Ureter (tissue), 1 donor: ENCODE measurements around the gene TNS3. TPM values are rescaled to one million over a fixed set of nuclear protein-coding genes. Genes with fewer than 3 reads are reported as not detected.
"Not testable (repeated sequence)": the region's sequence is repeated elsewhere in the genome, so short reads cannot be mapped to it uniquely, and the experiment has no call there.

ENCODE experiments used
- DNase-seq: peaks from one replicate; pipeline ENCODE4 v3.0.0-alpha.2; 2020; ENCODE audit warnings: low spot score
- total RNA-seq: library from RNA; stranded (reverse); gene quantifications from one replicate; pipeline ENCODE4 v1.2.4, GENCODE V29; 2023
- donor health status: DM: yes; HTN: yes; CAD: no.

The TNS3 gene
- total RNA-seq, 1 donor from 2014 or later, result 48.7 TPM

DNA sequence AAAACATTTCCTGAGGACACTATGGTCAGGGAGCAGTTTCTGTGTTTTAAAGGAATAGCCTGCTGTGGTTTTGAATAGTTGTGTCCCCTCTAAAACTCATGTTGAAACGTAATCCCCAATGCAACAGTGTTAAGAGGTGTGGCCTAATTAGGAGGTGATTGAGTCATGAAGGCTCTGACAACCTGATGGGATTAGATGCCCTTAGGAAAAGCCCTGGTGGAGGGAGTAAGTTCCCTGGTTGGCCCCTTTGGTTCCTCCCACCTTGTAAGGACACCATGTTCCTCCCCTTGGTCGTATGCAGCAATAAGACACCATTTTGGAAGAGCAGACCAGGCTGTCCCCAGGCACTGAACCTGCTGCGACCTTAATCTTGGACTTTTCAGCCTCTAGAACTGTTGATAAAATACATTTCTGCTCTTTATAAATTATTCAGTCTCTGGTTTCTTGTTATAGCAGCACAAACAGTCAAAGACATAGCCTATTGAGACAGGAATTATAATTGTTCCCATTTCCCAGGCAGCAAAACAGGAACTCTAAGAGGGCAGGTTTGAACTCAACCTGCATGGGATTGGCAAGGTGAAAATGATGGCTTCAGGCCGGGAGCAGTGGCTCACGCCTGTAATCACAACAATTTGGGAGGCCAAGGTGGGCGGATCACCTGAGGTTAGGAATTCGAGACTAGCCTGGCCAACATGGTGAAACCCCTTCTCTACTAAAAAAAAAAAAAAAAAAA lies 20.5 kb upstream of the TNS3 start:
- DNase-seq, result no peak

DNA sequence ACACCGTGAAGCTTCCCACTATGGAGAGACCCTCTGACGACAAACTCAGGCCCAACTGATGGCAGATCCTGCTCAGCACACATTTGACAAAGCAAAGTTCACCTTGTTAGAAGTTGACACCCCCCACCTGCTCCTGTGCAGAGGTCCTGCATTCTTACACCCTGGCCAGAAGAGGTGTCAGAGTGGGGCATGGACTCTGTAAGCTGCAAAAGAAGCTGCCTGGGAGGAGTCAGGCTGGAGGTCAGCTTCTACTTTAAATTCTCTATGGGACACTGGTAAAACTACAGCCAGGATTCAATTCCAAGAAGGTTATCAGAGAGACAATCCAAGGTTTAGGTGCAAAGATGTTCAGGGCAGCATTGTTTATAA lies 20.0 kb upstream of the TNS3 start:
- DNase-seq, result no peak

DNA sequence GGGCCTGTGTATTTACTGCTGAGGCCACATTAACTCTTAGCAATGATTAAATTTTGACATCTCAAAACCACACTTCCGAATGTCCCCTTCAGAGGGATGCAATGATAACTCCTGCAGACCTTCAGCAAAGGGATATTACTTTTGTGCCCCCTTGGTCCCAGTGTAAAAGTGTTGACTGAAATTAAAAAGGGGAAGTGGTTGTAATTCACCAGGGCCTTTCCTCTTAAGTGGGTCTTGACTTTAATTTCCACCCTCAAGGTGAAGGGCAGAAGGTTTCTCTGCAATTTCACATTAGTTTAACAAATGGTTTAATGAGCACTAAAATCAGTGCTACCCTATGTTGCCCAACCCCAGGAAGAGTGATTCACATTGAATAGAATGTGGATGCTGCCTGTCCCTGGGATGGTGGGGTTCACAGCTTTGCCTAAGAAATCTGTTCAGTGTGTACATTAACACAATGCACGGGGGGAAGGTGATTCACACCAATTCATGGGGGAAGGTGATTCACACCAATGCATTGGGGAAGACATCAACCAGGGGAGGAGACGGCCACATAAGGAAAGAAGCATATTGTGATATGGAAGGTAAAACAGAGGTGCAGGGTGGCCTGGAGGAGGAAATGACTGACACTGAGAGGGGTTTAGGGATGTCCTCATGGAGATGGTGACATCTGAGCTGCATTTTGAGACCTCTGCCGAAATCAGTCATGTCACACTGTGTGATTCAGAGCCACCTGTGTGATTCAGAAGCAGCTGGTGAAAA lies 19.4 kb upstream of the TNS3 start:
- no peak for DNase-seq

DNA sequence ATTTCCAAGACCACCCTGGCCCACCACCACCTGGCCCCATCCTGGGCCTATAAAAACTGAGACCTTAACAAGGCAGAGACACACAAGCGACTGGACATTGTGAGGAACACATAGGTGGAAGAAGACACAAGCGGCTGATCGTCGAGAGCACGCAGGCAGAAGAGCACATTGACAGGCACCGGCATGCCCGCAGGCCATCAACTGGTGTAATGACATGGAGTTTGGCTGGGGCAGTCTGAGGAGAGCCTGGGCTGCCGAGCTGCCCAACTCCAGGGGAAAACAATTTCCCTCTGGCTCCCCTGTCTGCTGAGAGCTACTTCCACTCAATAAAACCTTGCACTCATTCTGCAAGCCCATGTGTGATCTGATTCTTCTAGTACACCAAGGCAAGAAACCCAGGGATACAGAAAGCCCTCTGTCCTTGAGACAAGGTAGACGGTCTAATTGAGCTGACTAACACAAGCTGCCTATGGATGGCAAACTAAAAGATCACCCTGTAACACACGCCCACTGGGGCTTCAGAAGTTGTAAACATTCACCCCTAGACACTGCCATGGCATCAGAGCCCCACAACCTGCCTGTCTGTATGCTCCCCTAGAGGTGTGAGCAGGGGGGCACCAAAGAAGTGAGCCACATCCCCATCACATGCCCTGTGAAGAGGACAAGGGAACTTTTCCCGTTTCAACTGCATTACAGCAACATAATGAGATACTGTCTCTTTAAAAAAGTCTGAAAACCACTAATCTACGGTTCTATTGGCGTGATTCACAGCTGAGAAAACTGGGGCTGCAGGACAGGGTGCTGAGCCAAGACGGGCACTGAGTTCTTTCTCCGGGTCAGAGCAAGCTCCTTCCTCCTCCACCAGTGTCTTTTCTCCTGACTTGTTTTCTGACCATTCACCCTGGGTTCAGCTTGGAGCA lies 18.5 kb upstream of the TNS3 start:
- no peak for DNase-seq

DNA sequence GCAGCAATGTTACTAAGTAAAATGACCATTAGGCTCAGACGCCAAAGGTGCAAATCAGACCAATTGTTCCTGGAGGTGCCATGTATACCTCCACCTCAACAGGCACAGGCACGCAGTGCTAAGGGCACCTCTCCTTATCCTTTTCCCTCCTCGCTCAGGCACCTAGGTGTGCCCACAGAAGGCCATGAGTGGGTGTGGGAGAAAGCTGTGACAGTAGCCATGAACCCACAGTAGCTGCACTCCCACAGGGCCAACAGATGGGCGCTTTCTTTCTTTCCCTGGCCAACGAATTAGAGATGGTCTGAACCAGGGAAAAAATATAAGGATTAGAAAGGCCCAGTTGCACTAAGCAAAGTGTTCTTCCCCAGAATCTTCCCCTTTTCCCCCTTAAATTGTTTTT lies 15.5 kb upstream of the TNS3 start:
- DNase-seq, result no peak

DNA sequence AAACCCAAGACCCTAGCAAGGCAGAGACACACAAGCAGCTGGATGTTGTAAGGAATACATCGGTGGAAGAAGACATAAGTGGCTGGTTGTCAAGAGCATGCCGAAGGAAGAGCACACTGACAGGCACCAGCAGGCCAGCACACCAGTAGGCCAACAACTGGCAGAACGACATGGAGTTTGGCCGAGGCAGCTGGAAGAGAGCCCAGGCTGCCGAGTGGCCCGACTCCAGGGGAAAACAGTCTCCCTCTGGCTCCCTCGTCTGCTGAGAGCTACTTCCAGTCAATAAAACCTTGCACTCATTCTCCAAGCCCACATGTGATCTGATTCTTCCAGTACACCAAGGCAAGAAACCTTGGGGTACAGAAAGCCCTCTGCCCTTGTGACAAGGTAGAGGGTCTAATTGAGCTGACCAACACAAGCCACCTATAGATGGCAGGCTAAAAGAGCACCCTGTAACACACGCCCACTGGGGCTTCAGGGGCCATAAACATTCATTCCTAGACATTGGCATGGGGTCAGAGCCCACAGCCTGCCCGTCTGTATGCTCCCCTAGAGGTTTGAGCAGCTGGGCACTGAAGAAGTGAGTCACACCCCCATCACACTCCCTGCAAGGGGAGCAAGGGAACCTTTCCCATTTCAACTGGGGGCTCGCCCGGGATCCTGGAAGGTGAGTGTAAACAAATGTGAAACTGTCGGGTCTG lies 14.7 kb upstream of the TNS3 start:
- no peak for DNase-seq

DNA sequence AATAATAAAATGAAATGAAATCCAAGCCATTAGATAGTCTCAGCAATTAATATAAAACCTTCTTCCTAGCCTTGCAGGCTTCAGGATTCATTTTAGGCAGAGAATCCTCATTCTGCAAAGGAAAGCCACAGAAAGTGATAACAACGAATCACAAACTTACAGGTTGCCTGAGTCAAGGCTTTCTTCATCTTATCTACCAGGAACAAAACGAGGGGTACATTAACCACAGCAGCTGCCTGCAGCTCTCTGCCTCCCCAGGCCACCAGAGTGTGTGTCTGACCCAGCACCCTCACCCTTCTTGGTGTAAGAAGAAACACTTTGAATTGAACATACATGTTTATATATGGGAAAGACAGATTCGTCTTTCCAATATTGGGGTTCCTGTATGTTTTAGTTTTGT lies 12.5 kb upstream of the TNS3 start:
- no peak for DNase-seq

DNA sequence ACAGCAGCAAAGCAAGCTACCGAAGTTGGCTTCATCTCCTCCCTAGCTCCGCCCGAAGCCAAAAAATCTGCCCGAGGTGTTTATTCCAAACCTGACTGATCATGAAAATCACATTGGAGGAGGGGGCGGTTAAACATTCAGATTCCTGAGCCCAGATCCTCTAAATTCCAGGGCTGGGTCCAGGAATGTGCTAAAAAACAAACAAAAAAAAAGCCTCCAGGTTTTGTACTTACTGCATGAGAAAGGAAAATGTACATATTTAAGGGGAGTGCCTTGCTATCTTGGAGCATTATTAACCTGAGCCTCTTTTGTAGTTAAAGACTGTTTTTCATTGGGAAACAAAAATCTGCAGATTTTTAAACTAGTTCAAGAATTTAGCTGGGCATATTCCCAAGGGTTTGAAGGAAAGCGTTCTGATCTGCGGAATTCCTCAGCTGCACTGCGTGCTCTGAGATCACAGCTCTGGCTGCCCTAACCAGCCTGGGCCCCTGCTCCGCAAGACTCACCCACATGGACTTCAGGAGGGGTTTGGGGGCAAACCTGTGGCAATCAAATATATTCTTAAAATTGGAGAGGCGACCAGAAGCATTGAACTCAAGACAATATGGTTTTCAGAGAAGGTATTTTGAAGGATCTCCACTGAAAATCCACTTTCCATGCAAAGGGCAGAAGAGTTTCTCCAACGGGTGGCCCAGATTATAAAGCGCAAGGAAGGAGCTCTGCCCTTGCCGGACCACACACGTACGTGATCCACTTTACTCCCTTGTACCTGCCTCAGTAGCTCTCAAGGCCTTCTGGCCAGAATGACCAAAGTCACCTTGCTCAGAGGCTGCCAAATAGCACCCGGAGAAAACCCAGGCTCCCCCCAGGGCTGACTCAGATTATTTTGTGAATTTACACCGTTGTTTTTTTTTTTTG lies 10.0 kb upstream of the TNS3 start:
- no peak for DNase-seq

DNA sequence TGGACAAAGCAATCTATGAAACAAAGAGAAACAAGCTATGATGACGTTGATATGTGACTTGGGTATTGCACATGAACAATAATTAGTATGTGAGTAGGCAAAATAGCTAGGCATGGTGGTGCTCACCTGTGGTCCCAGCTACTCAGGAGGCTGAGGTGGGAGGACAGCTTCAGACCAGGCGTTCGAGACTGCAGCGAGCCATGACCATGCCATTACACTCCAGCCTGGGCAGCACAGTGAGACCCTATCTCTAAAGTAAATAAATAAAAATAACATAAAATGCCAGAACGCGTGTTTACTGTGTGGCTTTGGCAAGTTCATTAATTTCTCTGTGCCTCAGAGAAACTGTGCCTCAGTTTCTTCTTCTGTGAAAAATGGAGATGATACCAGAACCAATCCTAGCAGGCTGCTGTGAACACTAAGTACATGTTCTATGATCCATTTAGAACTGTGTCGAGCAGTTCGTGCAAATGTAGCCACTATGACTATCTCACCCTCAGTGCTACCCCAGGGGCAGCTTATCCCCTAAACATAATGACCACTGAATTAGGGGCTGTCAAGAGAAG lies 9.3 kb upstream of the TNS3 start:
- no peak for DNase-seq

DNA sequence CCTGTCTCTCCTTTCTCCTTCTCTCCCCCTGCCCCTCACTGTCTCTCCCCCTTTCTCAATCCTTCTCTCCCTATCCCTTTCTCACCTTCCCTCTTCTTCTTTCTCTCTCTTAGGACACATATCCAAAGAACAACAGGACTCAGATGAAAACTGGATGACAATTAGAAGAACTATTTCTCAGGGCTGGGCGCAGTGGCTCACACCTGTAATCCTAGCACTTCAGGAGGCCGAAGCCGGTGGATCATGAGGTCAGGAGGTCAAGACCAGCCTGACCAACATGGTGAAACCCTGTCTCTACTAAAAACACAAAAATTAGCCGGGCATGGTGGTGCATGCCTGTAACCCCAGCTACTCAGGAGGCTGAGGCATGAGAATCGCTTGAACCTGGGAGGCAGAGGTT lies 8.3 kb upstream of the TNS3 start:
- not testable (repeated sequence) for DNase-seq

DNA sequence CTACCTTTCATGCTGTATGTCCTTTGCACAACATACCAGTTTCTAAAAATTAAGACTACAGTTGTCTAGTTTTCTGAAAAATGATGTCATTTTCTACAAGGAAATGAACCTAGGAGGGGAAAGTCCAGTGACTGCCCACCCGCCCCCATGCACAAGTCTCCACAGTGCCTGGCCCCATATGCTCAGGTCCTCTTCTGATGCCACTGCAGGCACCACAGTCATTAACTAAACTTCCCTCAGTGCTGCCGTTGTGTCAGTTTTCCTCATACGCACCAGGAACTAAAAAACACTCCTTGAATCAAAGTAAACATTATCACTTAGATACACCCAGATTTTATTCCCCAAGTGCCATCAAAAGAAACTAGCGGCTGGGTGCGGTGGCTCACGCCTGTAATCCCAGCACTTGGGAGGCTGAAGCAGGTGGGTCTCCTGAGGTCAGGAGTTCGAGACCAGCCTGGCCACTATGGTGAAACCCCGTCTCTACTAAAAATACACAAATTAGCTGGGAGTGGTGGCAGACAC lies 6.9 kb upstream of the TNS3 start:
- DNase-seq, result no peak

DNA sequence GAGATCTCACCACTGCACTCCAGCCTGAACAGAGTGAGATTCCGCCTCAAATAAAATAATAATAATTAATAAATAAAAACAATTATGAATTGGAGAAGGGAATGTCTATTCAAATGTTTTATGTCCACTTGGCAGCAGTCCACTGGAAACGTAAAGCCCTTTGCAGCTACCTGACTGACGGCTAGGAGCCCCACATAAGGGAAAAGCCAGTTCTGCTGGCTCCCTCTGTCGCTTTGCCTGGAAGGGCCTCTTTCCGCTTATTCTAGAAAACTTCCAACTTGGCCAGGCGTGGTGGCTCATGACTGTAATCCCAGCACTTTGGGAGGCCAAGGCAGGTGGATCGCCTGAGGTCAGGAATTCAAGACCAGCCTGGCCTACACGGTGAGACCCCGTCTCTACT lies 6.1 kb upstream of the TNS3 start:
- DNase-seq, result no peak

DNA sequence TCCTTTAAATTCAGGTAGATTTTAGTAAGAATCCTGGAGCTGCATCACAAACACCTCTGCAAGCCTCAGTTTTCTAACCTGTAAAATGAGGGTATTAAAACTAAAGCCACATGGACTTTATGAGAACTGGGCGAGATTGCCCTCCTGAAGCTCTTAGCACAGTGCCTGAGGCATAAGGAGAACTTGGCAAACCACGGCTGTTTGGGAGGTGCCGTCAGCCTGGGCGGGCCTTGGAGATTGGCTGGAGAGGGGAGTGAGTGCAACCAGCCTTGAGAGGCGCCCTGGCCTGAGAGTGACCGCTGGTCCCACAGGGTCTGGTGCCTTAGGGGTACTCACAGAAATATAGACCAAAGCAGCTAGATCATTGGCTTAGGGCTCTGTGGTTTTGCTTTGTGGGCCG lies 5.4 kb upstream of the TNS3 start:
- DNase-seq, result no peak

DNA sequence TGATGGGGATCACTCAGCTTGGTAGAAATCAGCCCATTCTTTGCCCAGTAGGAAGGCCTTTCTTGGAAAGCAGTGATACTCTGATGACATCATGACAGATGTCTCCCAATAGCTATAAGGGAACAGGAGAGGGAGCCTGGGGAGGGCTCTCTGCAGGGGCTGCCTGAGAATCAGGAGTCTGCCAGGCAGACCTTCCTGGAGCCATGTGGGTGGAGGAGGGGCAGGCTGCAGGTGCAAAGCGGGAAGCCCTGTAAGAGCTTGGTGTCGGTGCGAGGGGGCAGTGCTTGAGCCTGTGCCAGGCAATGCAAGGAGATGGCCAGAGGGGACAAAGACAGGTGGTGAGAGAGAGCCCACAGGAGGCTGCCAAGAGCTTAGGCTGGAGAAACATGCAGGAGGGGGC lies 5.0 kb upstream of the TNS3 start:
- DNase-seq, result no peak

DNA sequence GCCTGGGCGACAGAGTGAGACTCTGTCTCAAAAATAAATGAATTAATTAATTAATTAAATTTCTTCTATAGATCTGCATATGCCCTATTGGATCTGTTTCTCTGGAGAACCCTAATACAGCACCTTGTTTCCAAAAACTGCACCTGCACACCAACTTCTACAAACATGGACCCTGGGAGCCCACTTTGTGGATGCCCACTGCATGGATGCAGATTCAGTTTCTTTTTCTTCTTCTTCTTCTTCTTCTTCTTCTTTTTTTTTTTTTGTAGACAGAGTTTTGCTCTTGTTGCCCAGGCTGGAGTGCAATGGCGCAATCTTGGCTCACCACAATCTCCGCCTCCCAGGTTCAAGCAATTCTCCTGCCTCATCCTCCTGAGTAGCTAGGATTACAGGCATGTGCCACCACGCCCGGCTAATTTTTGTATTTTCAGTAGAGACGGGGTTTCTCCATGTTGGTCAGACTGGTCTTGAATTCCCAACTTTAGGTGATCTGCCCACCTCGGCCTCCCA lies 4.3 kb upstream of the TNS3 start:
- not testable (repeated sequence) for DNase-seq

DNA sequence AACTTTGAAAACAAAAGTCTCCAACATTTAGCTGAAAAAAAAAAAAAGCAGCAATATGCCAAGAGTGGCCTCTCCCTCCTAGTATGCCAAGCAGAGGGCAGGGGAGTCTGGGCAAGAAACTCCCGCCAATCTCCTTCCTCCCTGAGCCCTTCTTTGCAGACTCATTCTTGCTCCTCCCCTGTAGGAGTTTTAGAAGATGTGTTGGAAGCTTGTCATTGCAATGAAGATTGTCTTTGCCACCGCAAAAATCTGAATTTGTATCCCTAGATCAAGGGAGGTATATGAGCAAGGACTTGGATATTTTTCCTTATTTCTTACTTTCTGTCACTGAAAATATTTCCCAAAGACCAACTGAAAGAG lies 2.6 kb upstream of the TNS3 start:
- no peak for DNase-seq

DNA sequence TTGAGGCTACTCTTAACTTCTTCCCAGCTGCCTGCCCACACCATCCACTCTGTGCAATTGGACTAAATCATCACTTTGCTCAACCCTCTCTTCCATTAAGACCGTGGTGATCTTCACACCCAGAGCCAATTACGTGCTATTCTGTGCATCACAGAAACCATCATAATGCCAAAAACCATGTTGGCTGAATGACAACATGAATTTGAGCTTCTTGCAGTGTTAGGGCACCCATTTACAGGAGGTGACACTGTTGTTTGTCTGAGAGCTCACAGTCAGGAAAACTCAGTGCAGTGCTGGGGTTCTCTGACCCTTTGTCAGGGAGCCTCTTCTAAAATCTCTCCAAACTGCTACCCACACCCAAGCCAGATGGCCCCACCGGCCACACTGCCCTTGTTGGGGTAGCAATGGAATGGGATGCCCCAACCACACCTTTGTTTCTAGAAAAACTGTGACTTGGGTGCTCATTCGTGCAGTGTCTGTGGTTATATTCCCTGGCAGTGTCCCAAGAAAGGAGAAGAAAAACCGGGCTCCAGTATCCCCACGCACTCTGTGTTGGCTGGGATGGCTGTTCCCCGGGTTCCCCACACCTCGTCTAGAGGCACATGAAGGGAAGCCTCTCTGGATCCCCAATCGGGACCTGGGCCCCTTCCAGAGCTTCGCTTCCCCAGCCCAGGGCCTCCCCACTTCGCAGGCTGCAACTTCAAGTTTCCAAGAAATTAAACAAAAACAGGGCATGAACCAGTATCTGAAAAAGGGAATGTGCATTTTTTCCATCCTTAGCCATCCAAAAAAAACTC lies 2.0 kb upstream of the TNS3 start:
- no peak for DNase-seq

DNA sequence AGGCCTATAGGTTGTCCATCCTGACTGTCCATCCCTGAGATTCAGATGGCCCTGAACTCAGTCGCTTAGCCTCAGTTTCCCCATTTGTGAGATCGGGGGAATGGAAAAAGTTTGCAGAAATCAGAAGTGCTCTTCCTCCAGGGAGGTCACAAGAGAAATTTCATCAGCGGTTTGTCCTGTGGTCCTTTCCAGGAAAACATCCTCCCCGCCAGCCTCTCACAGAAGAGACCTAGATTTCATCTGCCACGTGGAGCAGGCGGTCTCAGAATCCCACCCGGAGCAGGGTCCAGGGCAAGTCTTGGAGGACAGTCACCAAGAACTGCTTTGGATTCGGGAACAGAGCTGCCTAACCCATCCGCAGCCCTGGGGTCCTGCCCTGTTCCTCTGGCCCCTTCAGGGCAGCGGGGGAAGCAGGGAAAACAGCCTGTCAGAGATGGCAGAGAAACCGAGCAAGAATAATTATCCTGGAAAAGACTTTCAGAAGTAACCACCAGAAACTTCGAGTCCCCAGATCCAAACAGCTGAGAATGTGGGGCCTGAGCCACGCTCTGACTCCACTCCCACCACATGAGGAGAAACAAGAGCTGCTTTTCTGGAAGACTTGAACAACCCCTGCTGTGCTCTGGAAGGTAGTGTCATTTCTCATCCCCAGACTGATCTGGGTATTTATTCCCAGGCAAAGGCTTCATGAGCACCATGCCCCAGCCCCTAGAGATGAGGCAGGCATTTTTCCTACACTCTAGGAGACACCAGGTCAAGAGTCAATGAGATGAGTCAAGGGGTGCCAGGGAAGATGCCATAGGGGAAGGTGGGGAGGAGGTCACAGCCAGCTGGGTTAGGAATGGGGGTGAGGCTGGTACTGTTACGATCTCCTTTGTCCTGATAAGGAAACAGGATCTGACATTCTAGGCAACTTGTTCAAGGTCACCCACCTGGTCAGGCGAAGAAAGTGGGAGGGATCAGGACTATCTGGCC lies 1.1 kb upstream of the TNS3 start:
- no peak for DNase-seq
